ENCODE results near the gene NDUFA7.

DNA sequence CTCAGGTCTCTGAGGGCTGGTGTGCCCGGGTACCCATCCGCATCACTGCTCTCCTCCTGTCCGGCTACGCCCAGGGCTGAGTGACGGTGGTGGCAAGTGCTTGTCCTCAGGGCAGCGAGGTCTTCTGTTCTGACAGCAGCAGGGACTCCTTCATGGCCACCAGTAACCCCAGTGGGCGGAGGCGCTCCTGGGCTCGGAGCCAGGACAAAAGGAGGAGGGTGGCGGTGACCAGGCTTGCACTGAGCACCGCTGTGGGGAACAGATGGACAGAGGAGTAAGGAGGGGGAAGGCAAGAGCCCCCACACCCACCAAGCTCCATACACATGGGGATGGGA is 18.9 kb downstream of the NDUFA7 start:
- TF ChIP-seq CTCF (IDR thresholded peaks at IDR 0.05) = no peak
- no peak for TF ChIP-seq SIN3A (IDR thresholded peaks at IDR 0.05; ENCODE audit: borderline replicate concordance, low read depth, low read length)
- TF ChIP-seq POLR2AphosphoS5 (IDR thresholded peaks at IDR 0.05; ENCODE audit: low read depth, low read length) = no peak
- no peak for TF ChIP-seq EP300 (IDR thresholded peaks at IDR 0.05; ENCODE audit: borderline replicate concordance in 1 of 2, low read depth in 1 of 2, low read length in 1 of 2)
- TF ChIP-seq CHD2 (IDR thresholded peaks at IDR 0.05; ENCODE audit: low read length, partially characterized antibody) = no peak
- TF ChIP-seq YY1 (IDR thresholded peaks at IDR 0.05; ENCODE audit: low read depth) = no peak
- no peak for TF ChIP-seq RFX5 (IDR thresholded peaks at IDR 0.05; ENCODE audit: low read length)
- TF ChIP-seq NFIC (IDR thresholded peaks at IDR 0.05; ENCODE audit: borderline replicate concordance) = no peak
- no peak for TF ChIP-seq USF2 (IDR thresholded peaks at IDR 0.05; ENCODE audit: borderline replicate concordance, low read depth, low read length)
- no peak for TF ChIP-seq PBX3 (IDR thresholded peaks at IDR 0.05)
- no peak for TF ChIP-seq RAD21 (IDR thresholded peaks at IDR 0.05; ENCODE audit: low read length)
- no peak for TF ChIP-seq TAF1 (IDR thresholded peaks at IDR 0.05; ENCODE audit: borderline replicate concordance, low read depth, low read length)
